ENCODE results near the gene ZCCHC3. TPM values are rescaled to one million over a fixed set of nuclear protein-coding genes. Genes with fewer than 3 reads are reported as not detected.
"Not testable (repeated sequence)": the region's sequence is repeated elsewhere in the genome, so short reads cannot be mapped to it uniquely, and the experiment has no call there.

Gene ZCCHC3
- polyA plus RNA-seq (ENCODE audit: insufficient read length in 3 of 3): 10 to 100 TPM; 49.6 to 53.7 (median 52.7) TPM

GRCh38 chr20:297098-297924 lies at the start of gene ZCCHC3:
ZCCHC3 (plus strand) TSS chr20:297570; CDS start chr20:297587, 17 bp downstream.
- peak in 2 of 3 donors; percentile 65 to 89 for DNase-seq (ENCODE audit: low read depth in 3 of 3, low spot score in 2 of 3)

- no peak for DNase-seq (ENCODE audit: low read depth in 3 of 3, low spot score in 2 of 3)
These were observed 46.0 kb upstream of the ZCCHC3 start for GRCh38 chr20:251354-251753.

- DNase-seq (ENCODE audit: low read depth in 3 of 3, low spot score in 2 of 3): no peak
These were observed 44.6 kb upstream of the ZCCHC3 start for GRCh38 chr20:252801-253200.

- not testable (repeated sequence) for DNase-seq (ENCODE audit: low read depth in 3 of 3, low spot score in 2 of 3)
These were observed 43.9 kb upstream of the ZCCHC3 start for GRCh38 chr20:253447-253846.

GRCh38 chr20:257419-257818 lies 40.0 kb upstream of the ZCCHC3 start, which contains the start of gene DEFB132:
DEFB132 (plus strand) TSS chr20:257724; CDS start chr20:257779, 55 bp downstream.
- DNase-seq (ENCODE audit: low read depth in 3 of 3, low spot score in 2 of 3): no peak

- no peak for DNase-seq (ENCODE audit: low read depth in 3 of 3, low spot score in 2 of 3)
These were observed 39.0 kb upstream of the ZCCHC3 start for GRCh38 chr20:258269-258858.

GRCh38 chr20:258963-259362 lies 38.4 kb upstream of the ZCCHC3 start:
- DNase-seq (ENCODE audit: low read depth in 3 of 3, low spot score in 2 of 3): no peak

GRCh38 chr20:259981-260380 lies 37.4 kb upstream of the ZCCHC3 start:
- DNase-seq (ENCODE audit: low read depth in 3 of 3, low spot score in 2 of 3): no peak

- no peak for DNase-seq (ENCODE audit: low read depth in 3 of 3, low spot score in 2 of 3)
These were observed 33.7 kb upstream of the ZCCHC3 start for GRCh38 chr20:263701-264100.

- peak; percentile 53 to 72 (median 65) for DNase-seq (ENCODE audit: low read depth in 3 of 3, low spot score in 2 of 3)
These were observed 30.5 kb upstream of the ZCCHC3 start for GRCh38 chr20:266596-267562.

GRCh38 chr20:270517-270916 lies 26.9 kb upstream of the ZCCHC3 start:
- DNase-seq (ENCODE audit: low read depth in 3 of 3, low spot score in 2 of 3): no peak

GRCh38 chr20:271069-271468 lies 26.3 kb upstream of the ZCCHC3 start:
- DNase-seq (ENCODE audit: low read depth in 3 of 3, low spot score in 2 of 3): no peak

GRCh38 chr20:271528-271927 lies 25.8 kb upstream of the ZCCHC3 start:
- DNase-seq (ENCODE audit: low read depth in 3 of 3, low spot score in 2 of 3): no peak

- no peak for DNase-seq (ENCODE audit: low read depth in 3 of 3, low spot score in 2 of 3)
These were observed 24.7 kb upstream of the ZCCHC3 start for GRCh38 chr20:272718-273117.

- DNase-seq (ENCODE audit: low read depth in 3 of 3, low spot score in 2 of 3): no peak
These were observed 23.5 kb upstream of the ZCCHC3 start for GRCh38 chr20:273884-274283.

- DNase-seq (ENCODE audit: low read depth in 3 of 3, low spot score in 2 of 3): no peak
These were observed 21.6 kb upstream of the ZCCHC3 start for GRCh38 chr20:275791-276190.

GRCh38 chr20:276620-277495 lies 20.5 kb upstream of the ZCCHC3 start:
- DNase-seq (ENCODE audit: low read depth in 3 of 3, low spot score in 2 of 3): no peak

- no peak for DNase-seq (ENCODE audit: low read depth in 3 of 3, low spot score in 2 of 3)
These were observed 19.9 kb upstream of the ZCCHC3 start for GRCh38 chr20:277496-277781.

GRCh38 chr20:278181-278580 lies 19.2 kb upstream of the ZCCHC3 start:
- DNase-seq (ENCODE audit: low read depth in 3 of 3, low spot score in 2 of 3): no peak
